ENCODE data around the gene NUDT5.

The NUDT5 gene

DNA sequence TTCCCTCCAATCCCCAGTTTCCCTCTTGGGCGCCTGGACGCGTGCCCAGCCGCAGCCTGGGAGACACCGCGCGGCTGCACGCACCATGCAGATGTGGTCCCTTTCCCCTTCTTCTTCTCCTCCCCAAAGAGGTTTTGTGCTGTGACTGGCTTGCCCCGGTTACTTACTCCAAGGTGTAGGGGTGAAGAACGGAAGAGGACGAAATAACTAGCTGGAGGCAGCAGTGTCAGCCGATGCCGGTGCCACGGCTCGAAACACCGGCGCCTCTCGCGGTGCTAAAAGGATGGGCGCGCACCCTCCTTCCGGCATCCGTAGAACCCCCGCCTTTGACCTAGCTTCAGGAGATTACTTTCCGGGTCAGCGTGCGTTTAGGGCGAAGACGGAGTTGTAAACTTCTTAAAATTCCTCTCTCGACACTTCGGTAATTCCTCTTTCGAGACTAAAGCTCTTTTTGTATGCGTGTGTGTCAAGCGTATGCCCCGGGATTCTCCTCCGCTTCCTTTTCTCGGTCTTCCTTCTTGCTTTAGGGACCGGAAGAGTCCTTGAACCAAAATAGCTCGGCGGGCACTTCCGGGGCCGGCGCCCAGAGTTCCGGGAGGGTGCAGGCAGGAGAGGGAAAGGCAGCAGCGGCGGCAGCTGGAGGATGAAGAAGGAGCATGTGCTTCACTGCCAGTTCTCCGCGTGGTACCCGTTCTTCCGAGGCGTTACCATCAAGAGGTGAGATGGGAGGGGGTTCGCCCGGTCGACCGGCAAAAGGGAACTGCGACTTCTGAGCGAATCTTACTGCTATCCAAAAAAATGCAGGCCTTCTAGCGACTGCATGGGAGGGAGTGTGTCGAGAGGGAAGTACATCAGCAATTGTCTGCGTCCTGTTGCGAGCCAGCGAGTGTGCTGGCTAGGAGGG, at the start of gene NUDT5, which contains the start of gene CDC123:
Gene NUDT5 (minus strand): TSS at position 289 of the 904 bp plus-strand sequence. CDS start 9,600 bp downstream, outside the sequence.
Gene CDC123 (plus strand): TSS at position 586 of the 904 bp plus-strand sequence. CDS start 58 bp downstream, at position 644.
- Histone ChIP-seq H3K27me3 (replicated peaks) (no peaks in the 10 kb centered on the region), H3K36me3 (replicated peaks) (peaks cover 10% of the 10 kb centered on the region), H3K4me3 (ENCODE audit: low read depth, low read length) (peak within 1 kb of the TSS; percentile 99), H3K27ac (peak within 1 kb of the TSS; percentile 95)
- DNase-seq: peak; percentile 90
- TF ChIP-seq CTCF (IDR thresholded peaks at IDR 0.05; ENCODE audit: low read depth, low read length, missing control alignments): no peak
- in situ Hi-C loops (cut with HindIII; ENCODE audit: low pct_ligation_motif_present, low sequenced_read_pairs): no loop called here

GRCh38 chr10:12243864-12244620, 48.4 kb upstream of the NUDT5 start:
- no peak overlapping the region for H3K27ac ChIP-seq
- in situ Hi-C loops (cut with HindIII; ENCODE audit: low pct_ligation_motif_present, low sequenced_read_pairs): no loop called here
- no peaks in the 10 kb centered on the region for H3K27me3 ChIP-seq (replicated peaks)
- no peak for TF ChIP-seq CTCF (IDR thresholded peaks at IDR 0.05; ENCODE audit: low read depth, low read length, missing control alignments)
- H3K4me3 ChIP-seq (ENCODE audit: low read depth, low read length): no peak overlapping the region
- peaks cover 28% of the 10 kb centered on the region for H3K36me3 ChIP-seq (replicated peaks)
- no peak for DNase-seq

- Histone ChIP-seq H3K4me3 (ENCODE audit: low read depth, low read length) (no peak overlapping the region), H3K36me3 (replicated peaks) (peaks cover 37% of the 10 kb centered on the region), H3K27ac (peak overlapping the region; percentile 15), H3K27me3 (replicated peaks) (no peaks in the 10 kb centered on the region)
- no peak for TF ChIP-seq CTCF (IDR thresholded peaks at IDR 0.05; ENCODE audit: low read depth, low read length, missing control alignments)
- in situ Hi-C loops (cut with HindIII; ENCODE audit: low pct_ligation_motif_present, low sequenced_read_pairs): no loop called here
- DNase-seq: peak; percentile 66
Observed at GRCh38 chr10:12241810-12242529, 46.3 kb upstream of the NUDT5 start.

DNA sequence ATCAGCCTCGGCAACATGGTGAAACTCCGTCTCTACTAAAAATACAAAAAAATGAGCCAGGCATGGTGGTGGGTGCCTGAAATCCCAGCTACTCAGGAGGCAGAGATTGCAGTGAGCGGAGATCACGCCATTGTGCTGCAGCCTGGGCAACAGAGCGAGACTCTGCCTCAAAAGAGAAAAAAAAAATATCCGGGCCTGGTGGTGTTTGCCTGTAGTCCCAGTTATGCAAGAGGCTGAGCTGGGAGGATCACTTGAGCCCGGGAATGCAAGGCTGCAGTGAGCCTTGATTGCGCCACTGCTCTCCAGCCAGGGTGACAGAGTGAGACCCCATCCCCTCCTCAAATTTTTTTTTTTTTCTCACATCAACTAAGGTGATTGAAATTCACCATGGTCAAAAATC, 43.1 kb upstream of the NUDT5 start:
- H3K36me3 ChIP-seq (replicated peaks): peaks cover 24% of the 10 kb centered on the region

More for the DNA sequence above, 43.1 kb upstream of the NUDT5 start:
- in situ Hi-C loops (cut with HindIII; ENCODE audit: low pct_ligation_motif_present, low sequenced_read_pairs): no loop called here
- no peak for DNase-seq
- no peaks in the 10 kb centered on the region for H3K27me3 ChIP-seq (replicated peaks)
- no peak for TF ChIP-seq CTCF (IDR thresholded peaks at IDR 0.05; ENCODE audit: low read depth, low read length, missing control alignments)
- H3K27ac ChIP-seq: no peak overlapping the region
- H3K4me3 ChIP-seq (ENCODE audit: low read depth, low read length): no peak overlapping the region

Measured in brain microvascular endothelial cell (primary cell).